Neural progenitor cell (in vitro differentiated cells): ENCODE data around the gene LMX1B.
A peak's percentile ranks its signal among the peaks of the same experiment; 100 is the strongest.

ENCODE experiments used
- CTCF ChIP-seq: fragments of 200-600 bp; sonication (generic); IDR thresholded peaks from 2 replicates; pipeline ENCODE4 v1.5.1; 2017; ENCODE audit warnings: antibody characterized with exemption, mild to moderate bottlenecking
- EZH2 ChIP-seq: fragments of 200-600 bp; sonication (generic); IDR thresholded peaks from 2 replicates; pipeline ENCODE4 v1.6.1; 2017; ENCODE audit warnings: antibody characterized with exemption, mild to moderate bottlenecking, moderate library complexity
- EZH2phosphoT487 ChIP-seq: fragments of 200-600 bp; sonication (generic); IDR thresholded peaks from 2 replicates; pipeline ENCODE4 v1.6.1; 2017; ENCODE audit warnings: antibody characterized with exemption

GRCh38 chr9:126623667-126624478 lies 10.1 kb downstream of the LMX1B start:
- TF ChIP-seq CTCF (no peak), EZH2 (peak; percentile 98), EZH2phosphoT487 (peak; percentile 98)
